Stimulated activated CD8-positive, alpha-beta memory T cell treated with anti-CD3 and anti-CD28 coated beads, Interleukin-15, amount 100 ng/mL, for 1 hour (primary cell): Measurements from ENCODE around the gene MTG2.

Experiments used
- DNase-seq: peaks from one replicate; pipeline ENCODE4 v3.0.0-alpha.2; 2020; ENCODE audit warnings: low read depth

MTG2 gene

DNA sequence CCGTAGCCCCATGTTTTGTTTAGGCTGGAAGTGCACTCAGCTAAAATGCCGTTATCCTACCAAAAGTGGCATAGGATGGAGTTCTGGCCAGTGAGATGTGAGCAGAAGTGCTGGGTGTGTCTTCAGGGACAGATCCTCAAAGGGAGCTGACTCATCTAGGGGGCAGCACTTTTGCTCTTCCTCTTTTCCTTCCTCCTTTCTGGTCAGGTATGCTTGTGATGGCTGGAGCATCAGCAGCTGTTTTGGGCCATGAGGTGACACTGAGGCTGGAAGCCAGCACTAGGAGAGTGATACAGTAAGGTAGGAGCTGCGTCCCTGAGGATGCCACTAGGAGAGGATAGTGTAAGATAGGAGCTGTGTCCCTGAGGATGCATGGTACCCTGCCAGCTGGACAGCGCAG lies 50.9 kb downstream of the MTG2 start:
- DNase-seq: no peak

DNA sequence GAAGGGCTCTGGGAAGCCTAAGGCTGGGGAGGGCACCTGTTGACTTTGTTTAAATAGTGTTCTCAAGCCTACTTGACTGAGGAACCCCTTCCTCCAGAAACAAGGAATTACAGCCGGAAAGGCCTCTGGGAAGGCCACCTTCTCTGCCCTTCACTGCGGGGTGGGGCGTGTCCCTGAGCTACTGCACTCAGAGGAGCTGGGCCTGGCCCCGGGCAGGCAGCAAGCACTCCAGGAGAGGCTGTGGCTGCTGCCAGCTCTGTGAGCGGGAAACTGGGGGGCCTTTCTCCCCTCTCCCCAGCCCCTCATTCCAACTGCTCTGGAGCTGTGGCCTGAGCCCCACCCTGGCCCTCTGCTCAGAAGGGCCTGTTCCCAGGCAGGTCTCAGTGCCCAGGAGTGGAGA lies 51.5 kb downstream of the MTG2 start:
- no peak for DNase-seq

DNA sequence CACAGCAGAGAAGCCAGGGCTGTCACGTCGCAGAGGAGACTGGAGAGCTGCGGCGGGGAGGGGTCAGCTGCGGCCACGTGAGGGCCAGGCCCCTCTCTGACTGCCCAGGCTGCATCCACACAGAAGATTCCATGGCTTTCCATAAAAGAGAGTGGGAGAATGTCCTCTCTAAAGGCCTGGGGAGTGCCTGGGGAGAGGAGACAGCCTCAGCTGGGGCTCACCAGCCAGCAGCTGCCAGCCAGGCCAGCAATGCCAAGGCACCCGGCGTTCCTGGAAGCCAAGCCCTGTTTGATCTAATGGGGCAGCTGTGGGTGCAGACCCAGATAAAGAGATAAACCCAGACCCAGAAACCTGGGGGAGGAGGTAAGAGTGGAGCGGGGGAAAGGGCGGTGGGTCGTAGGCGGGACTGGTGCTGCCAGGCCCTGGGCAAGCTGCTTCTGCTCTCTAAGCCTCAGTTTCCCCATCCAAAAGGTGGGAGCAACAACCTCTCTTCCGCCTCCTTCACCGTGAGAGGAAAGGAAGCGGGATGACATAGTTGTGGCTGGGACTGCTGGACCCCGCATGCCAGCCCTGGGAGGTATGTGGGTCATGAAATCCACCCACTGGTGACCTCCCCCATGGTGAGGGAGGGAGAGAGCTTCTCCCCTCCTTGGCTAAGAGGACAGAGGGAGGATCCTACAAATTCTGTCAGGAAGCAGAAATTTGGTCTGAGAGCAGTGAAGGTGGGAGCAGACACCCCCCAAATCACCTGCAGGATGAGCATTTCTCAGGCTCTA lies 52.4 kb downstream of the MTG2 start:
- no peak for DNase-seq

DNA sequence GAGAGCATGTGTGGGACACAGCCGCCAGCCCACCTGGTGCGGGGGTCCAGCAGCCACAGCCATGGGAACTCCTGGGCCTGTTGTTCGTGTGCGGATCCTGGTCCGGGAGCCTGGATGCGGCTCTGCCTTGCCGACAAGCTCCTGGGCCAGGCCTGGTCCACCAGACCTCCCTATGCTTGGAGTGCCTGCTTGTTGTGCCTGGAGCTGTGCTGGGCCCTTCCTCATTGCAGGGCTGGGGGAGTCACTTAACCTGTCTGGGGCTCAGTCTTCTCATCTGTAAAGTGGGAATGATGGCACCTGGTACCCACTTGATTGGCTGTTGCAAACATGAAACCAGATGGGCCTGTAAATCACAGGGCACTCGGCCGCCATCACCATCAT lies 52.9 kb downstream of the MTG2 start:
- no peak for DNase-seq

DNA sequence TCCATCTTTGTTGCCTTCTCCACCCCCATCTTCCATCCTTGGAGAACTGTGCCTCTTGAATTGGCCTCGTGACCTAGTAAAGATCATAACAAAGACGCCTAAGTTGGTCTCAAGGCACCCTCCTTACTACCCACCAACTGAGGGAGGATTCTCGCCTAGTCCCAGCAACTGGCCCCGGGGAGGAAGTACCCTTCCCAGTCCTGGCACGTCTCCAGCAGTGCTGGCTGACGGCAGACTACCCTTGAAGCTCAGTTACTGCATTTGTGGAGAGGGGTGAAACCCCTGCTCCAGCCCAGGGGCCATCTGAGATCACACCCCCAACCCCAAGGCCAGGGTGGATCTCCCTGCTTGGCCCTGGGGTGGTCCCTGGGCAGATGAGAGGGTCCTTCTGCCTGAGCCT lies 53.4 kb downstream of the MTG2 start:
- no peak for DNase-seq

DNA sequence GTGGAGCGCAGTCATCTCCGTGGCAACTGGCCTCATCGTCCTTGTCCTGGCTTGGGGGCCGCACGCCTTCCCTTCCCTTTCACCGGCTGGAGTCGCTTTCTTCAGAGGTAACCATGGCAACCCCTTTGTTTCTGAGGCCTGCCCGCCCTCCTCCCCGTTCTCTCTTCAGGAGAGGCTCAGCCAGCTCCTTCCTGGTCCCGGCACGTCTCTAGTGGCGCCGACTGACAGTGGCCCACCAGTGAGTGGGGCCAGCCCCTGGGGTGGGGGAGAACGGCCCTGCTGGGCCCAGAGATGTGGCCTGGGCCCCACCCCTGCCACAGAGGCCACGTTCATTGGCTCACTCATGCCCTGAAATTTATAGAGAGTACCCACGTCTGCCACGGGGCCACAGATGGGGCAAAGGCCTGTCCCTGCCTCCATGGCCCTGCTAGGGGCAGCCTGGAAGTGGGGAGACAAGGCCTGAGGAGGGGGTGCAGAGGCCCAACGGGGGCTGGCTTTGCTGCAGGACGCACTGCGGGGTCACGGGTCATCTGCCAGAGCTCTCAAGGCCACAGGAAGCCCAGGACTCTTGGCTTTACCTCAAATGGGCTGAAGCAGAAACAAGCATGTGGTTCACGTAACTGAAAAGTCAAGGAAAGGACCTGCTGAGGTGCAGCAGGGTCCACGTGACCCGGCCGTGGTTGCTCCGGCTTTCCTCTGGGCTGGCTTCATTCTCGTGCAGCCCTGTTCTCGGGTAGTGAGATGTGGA lies 54.1 kb downstream of the MTG2 start:
- no peak for DNase-seq

DNA sequence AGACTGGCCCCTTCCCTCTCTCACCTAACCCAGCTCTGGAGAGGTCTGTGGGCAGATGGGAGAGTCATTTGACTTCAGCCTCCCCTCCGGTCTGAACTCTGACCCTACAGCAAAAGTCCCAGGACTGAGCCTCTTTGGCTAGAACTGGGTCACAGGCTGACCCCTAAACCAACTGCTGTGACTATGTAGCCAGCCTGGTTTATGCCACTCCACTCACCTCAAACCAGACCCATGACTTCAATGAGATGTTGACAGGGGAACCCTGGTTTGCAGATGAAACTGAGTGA lies 54.6 kb downstream of the MTG2 start:
- DNase-seq: no peak

DNA sequence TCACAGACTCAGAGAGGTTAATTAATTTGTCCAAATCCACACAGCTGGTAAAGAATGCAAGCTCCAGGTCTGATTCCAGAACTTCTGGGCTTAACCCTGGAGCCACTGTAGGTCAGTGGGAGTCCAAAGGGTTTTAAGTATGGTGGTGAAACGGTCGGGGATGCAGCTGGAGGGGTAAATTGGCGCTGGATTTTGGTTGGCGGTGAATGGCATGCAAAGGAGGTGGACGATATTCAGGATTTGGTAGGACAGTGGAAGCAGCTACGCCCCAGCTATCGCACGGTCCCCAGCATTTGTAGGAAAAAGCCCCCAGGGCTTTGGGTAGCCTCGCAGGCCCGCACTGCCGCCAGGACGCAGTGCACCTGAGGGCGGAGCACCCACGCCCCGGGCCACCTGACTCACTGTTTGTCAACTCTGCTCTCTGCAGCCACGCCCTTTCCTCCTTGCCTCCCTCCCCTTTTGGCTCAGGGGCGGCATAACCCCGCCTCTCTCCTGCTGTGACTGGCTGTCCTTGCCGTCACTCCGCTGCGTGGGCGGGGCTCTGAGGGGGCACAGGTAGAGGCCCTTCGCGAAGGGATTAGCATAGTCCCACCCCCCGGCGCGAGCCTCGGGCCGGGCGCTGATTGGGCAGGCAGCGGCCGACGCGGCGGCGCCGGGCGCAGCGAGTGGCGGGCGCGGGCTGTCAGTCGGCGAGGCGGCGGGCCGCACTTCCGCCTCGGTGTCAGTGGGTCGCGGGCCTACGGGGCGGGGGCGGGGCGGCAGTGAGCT lies 55.2 kb downstream of the MTG2 start, which contains the start of gene OSBPL2:
TSS of gene OSBPL2 (plus strand) at position 721 of the 768 bp plus-strand sequence. CDS start 17,664 bp downstream, outside the sequence.
- DNase-seq: peak; percentile 99

DNA sequence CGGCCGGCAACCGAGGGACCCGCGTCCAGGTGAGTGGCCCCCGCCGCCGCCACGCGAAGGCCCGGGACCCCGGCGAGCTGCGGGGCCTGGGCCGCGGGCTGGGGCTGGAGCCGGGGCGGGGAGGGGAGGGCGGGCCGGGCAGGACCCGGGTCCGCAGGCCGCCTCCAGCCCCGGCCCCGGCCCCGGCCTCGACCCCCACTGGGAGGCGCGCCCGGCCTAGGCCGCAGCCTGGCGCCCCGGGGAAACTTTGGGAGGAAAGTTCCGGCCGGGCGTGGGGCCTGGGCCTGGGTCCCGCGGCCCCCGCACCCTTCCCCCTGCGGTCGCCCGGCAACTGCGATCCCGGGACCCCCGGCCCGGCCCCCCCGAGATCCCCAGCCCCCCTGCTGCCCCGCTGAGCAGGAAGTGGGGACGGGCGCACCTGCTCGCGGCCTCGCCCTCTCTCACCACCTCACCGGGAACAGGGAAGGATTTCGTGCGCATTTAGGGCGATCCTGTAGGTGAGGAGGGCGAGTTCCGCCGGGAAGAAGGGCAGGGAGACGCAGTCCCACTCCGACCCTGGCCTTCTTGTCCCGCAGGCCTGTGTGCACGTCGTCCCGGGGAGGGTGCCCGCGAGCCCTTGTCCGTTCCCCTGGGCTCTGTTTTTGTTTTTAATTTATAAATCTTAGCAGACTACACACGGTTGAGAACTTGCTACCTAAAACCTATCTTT lies 55.9 kb downstream of the MTG2 start:
- DNase-seq: no peak

DNA sequence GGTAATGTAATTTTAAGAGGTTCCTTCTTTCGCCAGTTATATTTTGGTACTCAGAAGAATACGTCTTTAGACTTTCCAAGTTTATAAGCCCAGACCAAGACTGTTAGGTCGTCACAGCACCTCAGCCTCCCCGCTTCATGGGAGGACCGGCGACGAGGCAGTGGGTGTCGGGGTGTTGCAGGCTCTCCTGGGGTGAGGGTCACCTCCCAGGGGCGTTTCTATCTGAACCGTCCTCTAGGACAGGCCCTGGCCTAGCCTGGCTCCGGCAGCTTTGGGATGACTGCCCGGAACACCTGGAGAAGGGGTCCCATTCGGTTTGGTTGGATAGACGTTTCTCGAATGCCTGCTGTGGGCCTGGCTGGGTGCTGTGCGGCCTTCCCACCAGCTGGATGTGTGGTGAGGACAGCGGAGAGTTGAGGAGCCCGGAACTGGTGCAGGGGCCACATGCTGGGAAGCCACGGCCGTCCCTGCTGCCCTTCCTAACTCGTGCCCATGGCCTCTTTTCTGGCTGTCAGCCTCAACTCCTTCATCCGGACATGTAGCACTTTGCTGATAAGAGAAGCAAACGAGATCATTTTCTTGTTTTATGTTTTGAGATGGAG lies 56.6 kb downstream of the MTG2 start:
- no peak for DNase-seq

DNA sequence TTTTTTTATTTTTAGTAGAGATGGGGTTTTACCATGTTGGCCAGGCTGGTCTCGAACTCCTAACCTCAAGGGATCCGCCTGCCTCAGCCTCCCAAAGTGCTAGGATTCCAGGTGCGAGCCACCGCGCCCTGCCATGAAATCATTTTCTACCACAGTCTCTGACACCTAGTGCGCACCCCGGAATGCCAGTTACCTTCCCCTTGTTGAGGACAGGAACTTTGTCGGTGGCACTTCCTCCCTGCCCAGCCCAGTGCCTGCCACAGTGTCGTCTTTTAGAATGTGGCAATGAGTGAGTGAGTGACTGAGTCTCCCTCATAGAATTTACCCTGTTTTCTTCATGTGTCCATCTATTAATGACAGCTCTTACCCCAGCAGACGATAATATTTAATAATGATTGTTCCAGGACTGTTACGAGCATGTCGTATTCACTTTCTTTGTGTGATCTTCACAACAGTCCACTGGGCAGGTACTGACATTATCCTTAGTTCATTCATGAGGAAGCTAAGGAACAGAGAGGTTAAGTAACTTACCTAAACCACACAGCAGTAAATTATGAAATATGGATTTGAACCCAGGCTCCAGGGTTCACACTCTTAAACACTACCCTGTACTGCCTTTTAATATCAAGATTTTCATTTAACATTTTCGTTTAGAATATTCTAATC lies 57.3 kb downstream of the MTG2 start:
- DNase-seq: no peak

DNA sequence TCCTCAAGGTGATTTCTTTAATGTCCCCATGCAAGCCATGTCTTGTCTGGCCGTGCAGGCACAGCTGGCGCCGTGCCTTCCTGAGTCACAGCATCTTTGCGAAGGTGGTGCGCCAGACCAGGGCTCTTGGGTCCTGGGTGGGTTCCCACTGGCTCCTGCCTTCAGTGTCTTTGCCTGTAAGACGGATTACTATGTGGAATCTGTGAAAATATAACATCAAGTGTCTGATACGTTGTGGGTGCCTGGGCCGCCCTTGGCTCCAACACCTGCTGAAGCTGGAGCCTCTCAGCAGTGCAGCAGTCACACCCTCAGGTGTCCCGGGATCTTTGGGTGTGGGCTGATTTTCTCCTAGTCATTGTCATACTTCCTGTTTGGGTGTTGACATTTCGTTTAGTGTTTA lies 58.7 kb downstream of the MTG2 start:
- DNase-seq: no peak

DNA sequence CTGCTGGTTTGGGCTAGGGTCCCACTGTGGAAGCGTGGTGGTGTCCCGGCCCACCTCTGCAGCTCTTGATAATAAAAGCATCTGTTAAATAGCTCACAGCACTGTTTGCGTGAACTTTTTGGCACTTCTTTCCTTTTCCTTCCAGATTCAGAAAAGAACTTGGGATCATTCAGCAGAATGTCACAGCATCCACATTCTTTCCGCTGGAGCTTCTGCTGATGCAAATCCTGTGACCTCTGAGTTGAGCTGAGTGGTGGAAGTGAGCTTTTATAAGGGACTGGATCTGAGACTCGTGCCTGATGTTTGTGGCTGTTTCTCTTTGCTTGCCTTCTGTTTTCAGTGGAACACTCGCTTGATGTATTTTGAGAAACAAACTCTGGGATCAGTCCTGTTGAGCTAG lies 59.3 kb downstream of the MTG2 start:
- DNase-seq: no peak

DNA sequence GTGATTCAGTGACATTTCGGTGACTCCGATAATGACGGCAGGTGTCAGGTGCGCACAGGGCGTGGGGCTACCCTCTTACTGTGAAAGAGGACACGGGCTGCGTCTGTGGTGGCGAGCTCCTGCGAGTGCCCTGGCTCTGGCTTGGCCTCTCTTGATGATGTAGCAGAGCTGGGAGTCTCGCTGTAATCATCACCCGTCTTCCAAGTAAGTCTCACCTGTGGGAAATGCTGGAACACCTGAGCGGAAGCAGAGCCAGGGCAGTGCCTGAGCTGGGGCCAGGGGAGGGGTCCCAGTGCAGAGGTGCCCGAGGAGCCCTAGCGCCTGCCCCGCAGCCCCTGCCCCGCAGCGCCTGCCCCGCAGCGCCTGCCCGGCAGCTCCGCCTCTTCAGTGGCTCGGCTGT lies 60.3 kb downstream of the MTG2 start:
- no peak for DNase-seq

DNA sequence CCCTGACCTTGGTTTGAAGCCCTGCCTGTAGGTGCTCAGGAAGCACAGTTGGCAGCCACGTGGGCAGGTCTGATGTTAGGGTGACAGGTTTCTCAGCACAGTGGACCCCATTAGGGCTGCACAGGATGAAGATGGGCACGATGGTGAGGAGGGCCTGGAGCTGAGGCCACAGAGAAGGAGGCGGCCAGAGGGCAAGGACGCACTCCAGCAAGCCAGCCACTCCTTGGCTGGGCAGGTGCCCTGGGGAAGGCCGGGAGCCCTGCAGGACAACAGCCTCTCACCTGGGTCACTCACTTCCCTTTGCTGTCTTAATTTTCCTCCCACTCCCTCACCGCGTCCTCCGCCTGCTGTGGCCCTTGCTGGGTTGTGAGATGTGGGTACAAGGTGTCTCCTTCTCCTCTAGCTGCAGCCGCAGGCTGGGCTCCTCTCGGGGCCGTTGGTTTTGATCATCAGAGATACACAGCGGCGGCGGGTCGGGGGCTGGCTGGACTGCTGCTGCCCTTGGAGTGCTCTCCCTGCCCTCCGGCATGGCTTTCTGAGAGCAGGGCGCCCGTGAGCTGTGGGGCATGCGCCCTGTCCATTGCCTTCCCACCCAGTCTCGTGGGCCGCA lies 61.2 kb downstream of the MTG2 start:
- DNase-seq: no peak

DNA sequence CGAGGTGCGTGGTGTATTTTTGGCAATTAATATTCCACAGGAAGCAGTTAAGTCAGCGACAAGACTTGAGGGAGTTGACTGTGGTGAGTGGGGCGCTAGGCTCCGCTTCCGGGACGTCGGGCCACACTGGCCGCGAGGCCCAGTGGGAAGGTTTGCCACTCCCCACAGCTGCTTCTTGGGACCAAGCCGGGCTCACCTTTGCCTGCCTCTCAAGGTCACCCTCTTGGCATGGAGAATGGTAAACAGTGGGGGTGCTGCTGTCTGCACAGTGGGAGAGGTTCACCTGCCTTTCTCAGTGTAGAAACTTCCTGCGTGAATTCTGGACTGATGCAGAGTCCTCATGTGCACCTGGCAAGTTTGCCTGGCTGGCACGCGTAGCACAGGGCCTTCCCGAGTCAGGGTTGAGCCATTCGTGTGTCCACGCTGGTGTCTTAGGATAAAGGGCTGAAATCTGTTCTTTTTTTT lies 61.8 kb downstream of the MTG2 start:
- DNase-seq: no peak

DNA sequence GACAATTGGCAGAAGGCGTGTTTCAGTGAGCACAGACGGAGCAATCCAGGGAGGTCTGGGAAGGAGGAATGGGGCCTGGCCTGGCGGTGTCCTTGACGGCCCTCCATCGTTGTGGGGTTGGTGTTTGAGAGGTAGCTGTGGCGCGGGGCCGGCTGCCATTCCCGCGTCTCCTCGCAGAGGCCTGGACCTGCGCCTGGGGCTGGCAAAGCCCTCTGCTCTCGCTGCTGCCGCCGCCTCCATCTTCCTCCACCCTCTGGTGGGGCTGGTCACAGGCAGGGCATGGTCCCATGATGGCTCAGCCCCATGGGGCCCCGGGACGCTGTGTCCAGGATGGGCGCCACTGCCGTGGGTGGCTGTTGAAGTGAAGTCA lies 63.1 kb downstream of the MTG2 start:
- no peak for DNase-seq

DNA sequence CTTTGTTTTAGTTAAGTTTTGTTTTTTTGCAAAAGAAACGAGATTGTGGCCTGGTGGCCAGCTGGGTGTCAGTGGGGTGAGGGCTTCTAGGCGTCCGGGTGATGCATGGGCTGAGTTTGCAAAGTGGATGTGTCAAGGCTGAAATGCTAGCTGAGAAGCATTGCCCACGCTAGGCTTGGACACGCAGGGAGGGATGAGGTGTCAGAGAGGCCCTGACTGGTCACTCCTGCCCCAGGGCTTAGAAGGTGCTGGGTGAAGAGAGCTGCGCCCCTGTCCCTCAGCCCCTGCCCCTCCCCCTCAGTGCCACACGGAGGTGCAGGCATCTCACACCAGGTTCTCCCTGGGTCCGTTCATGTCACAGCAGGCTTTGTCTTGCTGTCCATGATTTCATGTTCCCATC lies 63.6 kb downstream of the MTG2 start:
- DNase-seq: no peak

DNA sequence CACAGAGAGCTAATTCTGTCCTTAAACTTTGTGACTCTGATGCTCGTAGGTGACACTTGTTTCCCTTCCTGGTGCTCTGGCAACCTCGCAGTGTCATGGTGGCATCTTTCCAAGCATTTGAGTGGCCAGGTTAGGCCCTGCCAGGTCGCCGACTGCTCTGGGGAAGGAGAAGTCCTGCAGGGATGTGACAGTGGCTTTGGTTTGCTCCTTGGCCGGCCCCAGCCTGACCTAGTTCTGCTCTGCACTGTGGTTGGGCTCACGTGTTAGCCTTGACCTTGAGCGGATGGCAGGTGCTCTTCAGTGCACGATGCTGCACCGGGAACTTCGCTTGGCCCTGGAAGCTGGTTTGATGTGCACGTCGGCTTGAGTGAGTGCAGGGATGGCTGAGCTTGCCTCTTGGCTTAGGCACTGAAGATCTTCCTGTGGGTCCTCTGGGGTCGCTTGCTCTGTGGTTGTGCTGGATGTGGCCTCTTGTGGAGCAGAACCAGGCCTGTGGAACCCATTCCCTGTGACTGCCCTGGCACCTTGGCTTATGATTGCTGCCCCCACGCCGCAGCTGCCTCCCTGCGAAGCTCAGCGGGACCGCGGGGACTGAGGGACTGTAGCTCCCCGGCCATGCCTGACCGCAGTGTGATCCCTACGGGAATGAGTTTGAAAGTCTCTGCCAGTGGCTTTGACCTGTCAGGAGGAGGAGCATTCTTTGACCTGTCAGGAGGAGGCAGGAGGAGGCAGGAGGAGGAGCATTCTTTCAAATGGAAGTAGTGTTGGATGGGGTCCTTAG lies 64.2 kb downstream of the MTG2 start:
- DNase-seq: no peak

DNA sequence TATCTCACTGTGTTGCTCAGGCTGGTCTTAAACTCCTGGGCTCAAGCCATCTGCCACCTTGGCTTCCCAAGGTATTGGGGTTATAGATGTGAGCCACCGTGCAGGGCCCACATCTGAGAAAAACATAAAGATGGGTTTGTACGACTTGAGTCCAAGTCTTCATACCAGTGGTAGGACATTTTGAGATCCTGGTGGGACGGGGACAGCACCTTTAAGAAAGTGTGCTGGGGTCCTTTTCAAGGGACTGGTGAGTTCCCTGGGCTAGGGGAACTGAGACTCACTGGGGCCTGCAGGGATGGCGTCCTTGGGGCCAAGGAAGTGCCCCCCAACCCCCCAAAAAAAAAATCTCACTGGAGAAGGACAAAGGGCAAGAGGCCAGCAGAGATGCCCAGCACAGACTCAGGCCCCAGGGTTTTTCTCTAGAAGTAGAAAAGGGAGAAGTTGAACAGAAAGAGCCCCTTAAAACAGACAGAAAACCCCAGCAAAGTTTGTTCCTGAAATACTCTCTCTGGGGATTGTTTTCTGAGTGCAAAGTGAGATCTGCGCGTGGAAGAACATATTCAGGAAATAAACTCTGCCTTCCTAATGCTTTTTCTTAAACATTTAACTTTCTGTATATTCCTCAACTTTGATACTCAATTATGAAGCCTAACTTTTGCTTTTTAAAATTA lies 66.2 kb downstream of the MTG2 start:
- no peak for DNase-seq
